Measurements from ENCODE around the gene RHBDL2. TPM values are rescaled to one million over a fixed set of nuclear protein-coding genes. Genes with fewer than 3 reads are reported as not detected.

The RHBDL2 gene
- total and polyA plus RNA-seq, 9 of the 15 experiments (the other 6 are each of a cell fraction or from before 2014, with no cell fraction given), result not detected

DNA sequence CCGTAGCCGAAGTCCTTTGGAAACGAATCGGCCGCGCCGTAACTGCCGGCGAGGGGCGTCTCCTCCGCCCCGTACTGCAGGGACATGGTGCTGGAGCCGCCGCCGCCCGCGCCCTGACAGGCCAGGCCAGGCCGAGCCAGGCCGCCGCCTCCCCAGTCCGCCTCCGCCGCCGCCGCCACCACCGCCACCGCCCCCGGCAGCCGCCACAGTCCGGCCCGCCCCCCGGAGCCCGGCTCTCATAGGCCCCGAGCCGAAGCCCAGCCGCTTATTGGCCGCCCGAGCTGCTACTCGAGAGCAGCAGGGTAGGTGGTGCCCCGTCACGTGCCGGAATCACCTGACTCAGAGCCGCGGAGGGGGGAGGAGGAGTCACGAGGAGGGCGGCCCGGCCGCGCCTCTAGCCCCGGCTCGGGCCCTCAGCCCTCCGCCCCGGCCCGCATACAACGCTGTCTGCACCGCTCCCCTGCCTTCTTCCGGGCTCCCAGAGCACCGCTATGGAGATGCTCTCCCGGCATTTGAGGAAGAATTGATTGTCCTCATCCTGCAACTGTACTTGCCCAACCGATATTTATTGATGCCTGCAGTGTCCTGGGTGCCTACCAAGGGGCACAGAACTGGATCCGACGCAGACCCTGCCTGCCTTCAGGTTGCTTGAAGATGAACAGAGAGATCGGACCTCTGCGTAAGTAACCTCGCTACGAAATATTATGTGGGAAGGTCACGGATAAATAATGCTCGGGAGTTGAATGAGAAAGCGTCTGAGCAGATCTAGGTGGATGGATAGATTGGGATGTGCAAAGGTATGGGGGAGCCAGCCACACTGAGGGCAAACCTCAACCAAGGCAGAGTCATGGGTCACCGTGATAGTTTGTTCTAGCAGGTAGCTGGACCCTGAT, 81.8 kb downstream of the RHBDL2 start, which contains the start of gene RRAGC (continued):
- TF ChIP-seq GATAD2A (IDR thresholded peaks at IDR 0.05) (no peak), BCL6 (CRISPR knock-in tag; IDR thresholded peaks at IDR 0.05) (no peak), TAF1 (IDR thresholded peaks at IDR 0.05; ENCODE audit: control insufficient read depth, extremely low read depth, insufficient read depth, low read length, severe bottlenecking) (peak; percentile 36), CHD1 (IDR thresholded peaks at IDR 0.05; ENCODE audit: low read length) (no peak), CREBBP (IDR thresholded peaks at IDR 0.05; ENCODE audit: low read depth, low read length) (no peak), HNRNPK (IDR thresholded peaks at IDR 0.05; ENCODE audit: low read depth, low read length, poor library complexity, severe bottlenecking) (no peak), DNMT1 (IDR thresholded peaks at IDR 0.05) (no peak), TAF9B (IDR thresholded peaks at IDR 0.05; ENCODE audit: partially characterized antibody) (peak; percentile 79), NR2C2 (CRISPR knock-in tag; IDR thresholded peaks at IDR 0.05) (no peak; the same call in 1 of the 2 replicates), NR2C2 (tag; IDR thresholded peaks at IDR 0.05) (no peak; the same call in 1 of the 2 replicates), ZNF584 (CRISPR knock-in tag; IDR thresholded peaks at IDR 0.05; ENCODE audit: low read depth) (no peak), POLR2G (IDR thresholded peaks at IDR 0.05; ENCODE audit: low read depth, low read length) (peak; percentile 70), FOXA3 (CRISPR knock-in tag; conservative IDR thresholded peaks at IDR 0.05 in 1 of 2, IDR thresholded peaks at IDR 0.05 in 1 of 2) (peak in 1 of 2 experiments; percentile 67; a peak in 1 of 4 replicates), BACH1 (tag; IDR thresholded peaks at IDR 0.05) (no peak), ZNF436 (CRISPR knock-in tag; IDR thresholded peaks at IDR 0.05) (peak; percentile 35; the same call in 1 of the 2 replicates), WHSC1 (IDR thresholded peaks at IDR 0.05; ENCODE audit: low read length) (no peak), CBFB (CRISPR knock-in tag; IDR thresholded peaks at IDR 0.05) (no peak), ZFP1 (CRISPR knock-in tag; IDR thresholded peaks at IDR 0.05) (no peak), THRAP3 (IDR thresholded peaks at IDR 0.05; ENCODE audit: borderline replicate concordance) (no peak), ZNF699 (CRISPR knock-in tag; IDR thresholded peaks at IDR 0.05; ENCODE audit: insufficient replicate concordance) (no peak)
- TF ChIP-seq, protein P1, sequence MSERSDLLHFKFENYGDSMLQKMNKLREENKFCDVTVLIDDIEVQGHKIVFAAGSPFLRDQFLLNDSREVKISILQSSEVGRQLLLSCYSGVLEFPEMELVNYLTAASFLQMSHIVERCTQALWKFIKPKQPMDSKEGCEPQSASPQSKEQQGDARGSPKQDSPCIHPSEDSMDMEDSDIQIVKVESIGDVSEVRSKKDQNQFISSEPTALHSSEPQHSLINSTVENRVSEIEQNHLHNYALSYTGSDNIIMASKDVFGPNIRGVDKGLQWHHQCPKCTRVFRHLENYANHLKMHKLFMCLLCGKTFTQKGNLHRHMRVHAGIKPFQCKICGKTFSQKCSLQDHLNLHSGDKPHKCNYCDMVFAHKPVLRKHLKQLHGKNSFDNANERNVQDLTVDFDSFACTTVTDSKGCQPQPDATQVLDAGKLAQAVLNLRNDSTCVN (CRISPR knock-in tag; IDR thresholded peaks at IDR 0.05), result no peak
- TF ChIP-seq, protein P2, sequence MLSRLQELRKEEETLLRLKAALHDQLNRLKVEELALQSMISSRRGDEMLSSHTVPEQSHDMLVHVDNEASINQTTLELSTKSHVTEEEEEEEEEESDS (CRISPR knock-in tag; IDR thresholded peaks at IDR 0.05), result no peak
- TF ChIP-seq, protein P3, sequence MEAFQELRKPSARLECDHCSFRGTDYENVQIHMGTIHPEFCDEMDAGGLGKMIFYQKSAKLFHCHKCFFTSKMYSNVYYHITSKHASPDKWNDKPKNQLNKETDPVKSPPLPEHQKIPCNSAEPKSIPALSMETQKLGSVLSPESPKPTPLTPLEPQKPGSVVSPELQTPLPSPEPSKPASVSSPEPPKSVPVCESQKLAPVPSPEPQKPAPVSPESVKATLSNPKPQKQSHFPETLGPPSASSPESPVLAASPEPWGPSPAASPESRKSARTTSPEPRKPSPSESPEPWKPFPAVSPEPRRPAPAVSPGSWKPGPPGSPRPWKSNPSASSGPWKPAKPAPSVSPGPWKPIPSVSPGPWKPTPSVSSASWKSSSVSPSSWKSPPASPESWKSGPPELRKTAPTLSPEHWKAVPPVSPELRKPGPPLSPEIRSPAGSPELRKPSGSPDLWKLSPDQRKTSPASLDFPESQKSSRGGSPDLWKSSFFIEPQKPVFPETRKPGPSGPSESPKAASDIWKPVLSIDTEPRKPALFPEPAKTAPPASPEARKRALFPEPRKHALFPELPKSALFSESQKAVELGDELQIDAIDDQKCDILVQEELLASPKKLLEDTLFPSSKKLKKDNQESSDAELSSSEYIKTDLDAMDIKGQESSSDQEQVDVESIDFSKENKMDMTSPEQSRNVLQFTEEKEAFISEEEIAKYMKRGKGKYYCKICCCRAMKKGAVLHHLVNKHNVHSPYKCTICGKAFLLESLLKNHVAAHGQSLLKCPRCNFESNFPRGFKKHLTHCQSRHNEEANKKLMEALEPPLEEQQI (IDR thresholded peaks at IDR 0.05), result no peak

All from K562 (cell line).